HepG2 (cell line): Measurements from ENCODE around the gene VASH2. TPM values are rescaled to one million over a fixed set of nuclear protein-coding genes. Genes with fewer than 3 reads are reported as not detected.

Experiments used
- ATAC-seq: fragments of 200-7000 bp; cut with Tn5 transposase; 3 replicates; pipeline ENCODE4 v1.9.1; 2020; ENCODE audit warnings: mild to moderate bottlenecking, moderate library complexity
- BruUV-seq: library from RNA; stranded (reverse); fragments of 400-500 nt; replicated peaks from 2 replicates; lab custom pipeline; 2021; lab: Mats Ljungman, UMichigan
- CTCF ChIA-PET: fragments of 300-600 bp; formaldehyde crosslinking; extraction: SDS; loops from one replicate; lab custom pipeline; 2021; ENCODE audit warnings: low total read pairs, inconsistent platforms, low intra/inter-chr PET ratio; lab: Yijun Ruan, JAX
- POLR2A ChIA-PET: fragments of 350-600 bp; sonication (Branson Sonifier 250); formaldehyde crosslinking; loops from one replicate; lab custom pipeline; 2020; ENCODE audit warnings: antibody characterized with exemption, inconsistent platforms; lab: Yijun Ruan, JAX
- DNase-seq: peaks from one replicate; pipeline ENCODE4 v3.0.0-alpha.2; 2015; ENCODE audit warnings: low spot score
- FAIRE-seq: peaks from 3 replicates; lab custom pipeline; 2011; peaks lifted over from hg19 to GRCh38; lab: Jason Lieb, UNC
- H2AFZ ChIP-seq: one replicate; pipeline ENCODE4 v1.6.1; 2011; ENCODE audit warnings: low read length, inconsistent platforms
- H3K27ac ChIP-seq: fragments of 300-600 bp; 3 replicates; pipeline ENCODE4 v1.8.0; 2011; ENCODE audit warnings: mixed run types, mild to moderate bottlenecking, mixed read lengths, low read length, inconsistent platforms; ENCODE audit not compliant: insufficient read depth; ENCODE audit errors: extremely low read length
- H3K27me3 ChIP-seq, 2 experiments: fragments of 200-600 bp in 1 of 2; 2 replicates in 1 of 2; 3 replicates in 1 of 2; pipeline versions ENCODE4 v1.6.0 to v1.8.0; 2011; ENCODE audit warnings: low read length in 2 of 2, mild to moderate bottlenecking in 2 of 2, moderate library complexity in 2 of 2, inconsistent platforms in 1 of 2; ENCODE audit not compliant: insufficient read depth in 2 of 2, control insufficient read depth in 1 of 2
- H3K36me3 ChIP-seq, 2 experiments: fragments of 200-600 bp in 1 of 2; replicated peaks in 1 of 2; 2 replicates in 1 of 2; 3 replicates in 1 of 2; pipeline versions ENCODE4 v1.5.1 to v1.8.0; 2011; ENCODE audit warnings: low read length in 2 of 2, inconsistent platforms in 1 of 2; ENCODE audit not compliant: insufficient read depth in 2 of 2, control insufficient read depth in 1 of 2
- H3K4me1 ChIP-seq: 2 replicates; pipeline ENCODE4 v1.5.1; 2012; ENCODE audit warnings: low read length, inconsistent platforms; ENCODE audit not compliant: insufficient read depth
- H3K4me2 ChIP-seq: 2 replicates; pipeline ENCODE4 v1.6.0; 2011; ENCODE audit warnings: low read depth, low read length, inconsistent platforms
- H3K4me3 ChIP-seq, 3 experiments: fragments of 200-600 bp in 1 of 3; sonication (generic), shearing (Covaris generic) in 1 of 3; replicated peaks in 1 of 3; 2 replicates each; pipeline ENCODE4 v1.5.1; 2011 to 2016; ENCODE audit warnings: low read length in 3 of 3, inconsistent platforms in 2 of 3, low read depth in 2 of 3, mild to moderate bottlenecking in 2 of 3, control low read depth in 1 of 3, mixed read lengths in 1 of 3; ENCODE audit not compliant: insufficient read depth in 1 of 3
- H3K79me2 ChIP-seq: one replicate; pipeline ENCODE4 v1.6.1; 2011; ENCODE audit warnings: low read length, inconsistent platforms; ENCODE audit not compliant: insufficient read depth
- H3K9ac ChIP-seq: 2 replicates; pipeline ENCODE4 v1.6.0; 2011; ENCODE audit warnings: mild to moderate bottlenecking, low read depth, low read length, inconsistent platforms; ENCODE audit not compliant: insufficient read depth
- H3K9me3 ChIP-seq: 2 replicates; pipeline ENCODE4 v1.5.1; 2012; ENCODE audit warnings: mild to moderate bottlenecking, low read length
- H4K20me1 ChIP-seq: 2 replicates; pipeline ENCODE4 v1.6.0; 2011; ENCODE audit warnings: inconsistent platforms, mild to moderate bottlenecking, low read length, moderate library complexity; ENCODE audit not compliant: insufficient read depth
- CTCF ChIP-seq: sonication (generic); formaldehyde crosslinking; IDR thresholded peaks from 2 replicates; pipeline ENCODE4 v1.5.0; 2020; ENCODE audit warnings: mild to moderate bottlenecking, missing genetic modification reagents, moderate library complexity
- HNF1B ChIP-seq: sonication (generic); formaldehyde crosslinking; IDR thresholded peaks from 2 replicates; pipeline ENCODE4 v1.5.1; 2020; ENCODE audit warnings: mild to moderate bottlenecking, moderate library complexity, missing genetic modification reagents
- MYPOP ChIP-seq: sonication (generic); formaldehyde crosslinking; IDR thresholded peaks from 2 replicates; pipeline ENCODE4 v1.8.1; 2023; ENCODE audit warnings: mild to moderate bottlenecking, moderate library complexity, missing genetic modification reagents
- RAD51 ChIP-seq: fragments of 450-650 bp; IDR thresholded peaks from 2 replicates; pipeline ENCODE4 v1.6.1; 2016; ENCODE audit warnings: borderline replicate concordance
- REST ChIP-seq, 2 experiments: IDR thresholded peaks; 2 replicates each; pipeline ENCODE4 v1.6.1; 2011 to 2012; ENCODE audit warnings: low read length in 2 of 2, borderline replicate concordance in 1 of 2, low read depth in 1 of 2, mild to moderate bottlenecking in 1 of 2, moderate library complexity in 1 of 2
- TRIM24 ChIP-seq: sonication (generic); formaldehyde crosslinking; IDR thresholded peaks from 2 replicates; pipeline ENCODE4 v1.8.0; 2022; ENCODE audit warnings: mild to moderate bottlenecking, missing genetic modification reagents
- ZNF761 ChIP-seq: sonication (generic); formaldehyde crosslinking; conservative IDR thresholded peaks from 2 replicates; pipeline ENCODE4 v1.4.0; 2020; ENCODE audit warnings: mild to moderate bottlenecking, missing genetic modification reagents
- WGBS: methylation state at CpG from one replicate; pipeline ENCODE4 v1.1.6; 2017; ENCODE audit warnings: low lambda C conversion rate; 5-methylcytosine and 5-hydroxymethylcytosine counted together
- in situ Hi-C: cut with HindIII; loops from 2 replicates; pipeline ENCODE4 v1.10.0; 2017; ENCODE audit warnings: low pct_unique_long_range_greater_than_20kb; ENCODE audit not compliant: extremely low pct_ligation_motif_present
- intact Hi-C: fragments of 100-400 bp; cut with micrococcal nuclease; formaldehyde crosslinking; loops from one replicate; pipeline ENCODE4 v1.10.0; 2022; ENCODE audit not compliant: unreplicated experiment
- polyA plus RNA-seq, 8 experiments: library from polyadenylated mRNA; depleted of rRNA in 3 of 8; stranded (reverse) in 7 of 8; unstranded in 1 of 8; fragments of >200 nt; fragmentation: Illumina TruSeq in 4 of 8; extraction: Trizol in 4 of 8; gene quantifications; 2 replicates each; pipeline versions ENCODE4 v1.2.1 to v1.2.3, GENCODE V29; 2011 to 2016; ENCODE audit warnings: low read depth in 4 of 8, missing spikeins in 1 of 8, mixed read lengths in 1 of 8; ENCODE audit not compliant: insufficient read depth in 1 of 8
- total RNA-seq, 5 experiments: library from RNA; depleted of rRNA; stranded (reverse); fragments of >200 nt; fragmentation: Illumina TruSeq; extraction: Trizol; gene quantifications; 2 replicates each; pipeline ENCODE4 v1.2.3, GENCODE V29; 2016; ENCODE audit warnings: low read depth in 1 of 5

VASH2 gene
- total and polyA plus RNA-seq, 2 of the 13 experiments (the other 11 are each of a cell fraction or from before 2014, with no cell fraction given), result 0.44 to 1.00 TPM

GRCh38 chr1:212979340-212980122 lies 29.2 kb downstream of the VASH2 start (continued):
- TF ChIP-seq MYPOP (CRISPR knock-in tag), result no peak
- TF ChIP-seq HNF1B (CRISPR knock-in tag), result no peak
- no peak for TF ChIP-seq TRIM24 (CRISPR knock-in tag)
- TF ChIP-seq ZNF761, result no peak

- Histone ChIP-seq H3K4me2 (no peak overlapping the region), H3K27me3 (no peaks in the 10 kb centered on the region; a peak in 1 of 5 replicates), H3K4me1 (peaks cover 11% of the 10 kb centered on the region; the same call in 1 of the 2 replicates), H3K79me2 (no peaks in the 10 kb centered on the region), H3K9ac (no peak overlapping the region), H3K36me3 (no peaks in the 10 kb centered on the region), H4K20me1 (no peaks in the 10 kb centered on the region), H3K4me3 (no peak overlapping the region), H3K9me3 (no peaks in the 10 kb centered on the region), H2AFZ (no peak overlapping the region), H3K27ac (no peak overlapping the region)
- FAIRE-seq (no peak), ATAC-seq (no peak), DNase-seq (no peak)
- in situ Hi-C loops, result no loop called here
- 52% methylated on average over 6 of the region's 7 CpGs for WGBS
- 0 out of 4 replicates have a peak, but pooled peaks of 1 of the 2 experiments have one; percentile 35 for TF ChIP-seq REST (IDR thresholded peaks at IDR 0.05; ENCODE audit: borderline replicate concordance in 1 of 2, low read depth in 1 of 2, low read length in 2 of 2)
- no peak for TF ChIP-seq RAD51
- TF ChIP-seq CTCF (CRISPR knock-in tag), result peak; percentile 30
- BruUV-seq, result no TSS peak
- intact Hi-C loops, result loop anchor here (5.0 kb wide), 1 partner anchor 33 kb away; no protein-coding TSS in a partner anchor
- CTCF ChIA-PET, result no interaction called here
- POLR2A ChIA-PET, result no interaction called here
These were observed 29.9 kb downstream of the VASH2 start for GRCh38 chr1:212980123-212980785.
